ENCODE measurements around the gene WNK1. TPM values are rescaled to one million over a fixed set of nuclear protein-coding genes. Genes with fewer than 3 reads are reported as not detected.
A peak's percentile ranks its signal among the peaks of the same experiment; 100 is the strongest.
"Not testable (repeated sequence)": the region's sequence is repeated elsewhere in the genome, so short reads cannot be mapped to it uniquely, and the experiment has no call there.

The WNK1 gene
- total and polyA plus RNA-seq, 2 experiments from 2014 or later: 110 to 145 TPM

GRCh38 chr12:765840-766239 is 13.5 kb downstream of the WNK1 start:
- Histone ChIP-seq H3K4me3 (no peak overlapping the region), H3K4me1 (ENCODE audit: low read depth) (peaks cover 8% of the 10 kb centered on the region), H3K27me3 (no peaks in the 10 kb centered on the region), H3K36me3 (peaks cover 7% of the 10 kb centered on the region), H3K9me3 (ENCODE audit: low read depth) (no peaks in the 10 kb centered on the region), H3K27ac (no peak overlapping the region)
- no peak for DNase-seq (ENCODE audit: low read depth in 1 of 2, low spot score in 1 of 2)
- no peak for TF ChIP-seq CTCF (IDR thresholded peaks at IDR 0.05; ENCODE audit: low read depth, low read length)

- H3K27me3 ChIP-seq: no peaks in the 10 kb centered on the region
- no peak for TF ChIP-seq CTCF (IDR thresholded peaks at IDR 0.05; ENCODE audit: low read depth, low read length)
- H3K4me1 ChIP-seq (ENCODE audit: low read depth): peaks cover 13% of the 10 kb centered on the region
Observed at GRCh38 chr12:768434-768833, 16.1 kb downstream of the WNK1 start.

GRCh38 chr12:770479-770878 is 18.1 kb downstream of the WNK1 start:
- no peaks in the 10 kb centered on the region for H3K9me3 ChIP-seq (ENCODE audit: low read depth)
- peaks cover 33% of the 10 kb centered on the region for H3K4me1 ChIP-seq (ENCODE audit: low read depth)
- no peak overlapping the region for H3K4me3 ChIP-seq
- H3K36me3 ChIP-seq: no peaks in the 10 kb centered on the region
- TF ChIP-seq CTCF (IDR thresholded peaks at IDR 0.05; ENCODE audit: low read depth, low read length): no peak
- H3K27ac ChIP-seq: no peak overlapping the region
- no peak for DNase-seq (ENCODE audit: low read depth in 1 of 2, low spot score in 1 of 2)
- no peaks in the 10 kb centered on the region for H3K27me3 ChIP-seq

More at GRCh38 chr12:768434-768833, 16.1 kb downstream of the WNK1 start:
- Histone ChIP-seq H3K4me3 (no peak overlapping the region), H3K36me3 (no peaks in the 10 kb centered on the region), H3K27ac (no peak overlapping the region), H3K9me3 (ENCODE audit: low read depth) (no peaks in the 10 kb centered on the region)
- DNase-seq (ENCODE audit: low read depth in 1 of 2, low spot score in 1 of 2): no peak

DNA sequence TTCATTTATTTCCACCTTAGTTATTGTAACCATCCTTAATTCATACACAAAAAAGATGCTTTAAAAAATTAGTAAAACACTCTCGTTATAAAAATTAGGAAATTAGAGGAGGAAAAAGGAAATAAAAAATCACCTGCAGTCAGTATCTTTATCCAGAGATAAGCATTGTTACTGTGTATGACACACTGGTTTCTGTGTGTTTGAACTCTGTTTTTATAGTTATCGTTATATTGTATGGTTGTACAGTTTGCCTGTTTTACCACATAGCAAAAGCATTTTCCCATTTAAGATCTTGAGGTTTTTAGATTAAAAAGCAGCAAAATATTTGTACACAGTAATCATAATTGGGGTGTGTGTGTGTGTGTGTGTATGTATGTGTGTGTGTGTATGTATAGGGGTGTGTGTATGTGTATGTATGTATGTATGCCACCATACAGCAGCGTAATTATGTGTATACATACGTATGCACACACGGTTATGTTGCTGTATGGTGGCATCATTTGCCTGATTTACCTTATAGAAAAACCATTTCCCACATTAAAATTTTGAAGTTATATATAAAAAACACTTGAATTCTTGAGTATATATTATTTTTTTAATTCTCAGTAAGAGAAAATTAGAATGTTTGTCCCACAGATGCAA is 19.8 kb downstream of the WNK1 start:
- no peak for TF ChIP-seq CTCF (IDR thresholded peaks at IDR 0.05; ENCODE audit: low read depth, low read length)
- no peak overlapping the region for H3K4me3 ChIP-seq
- peak overlapping the region; percentile 92 for H3K27ac ChIP-seq
- no peaks in the 10 kb centered on the region for H3K36me3 ChIP-seq
- H3K9me3 ChIP-seq (ENCODE audit: low read depth): no peaks in the 10 kb centered on the region
- H3K27me3 ChIP-seq: no peaks in the 10 kb centered on the region
- DNase-seq (ENCODE audit: low read depth in 1 of 2, low spot score in 1 of 2): no peak
- peaks cover 35% of the 10 kb centered on the region for H3K4me1 ChIP-seq (ENCODE audit: low read depth)

DNA sequence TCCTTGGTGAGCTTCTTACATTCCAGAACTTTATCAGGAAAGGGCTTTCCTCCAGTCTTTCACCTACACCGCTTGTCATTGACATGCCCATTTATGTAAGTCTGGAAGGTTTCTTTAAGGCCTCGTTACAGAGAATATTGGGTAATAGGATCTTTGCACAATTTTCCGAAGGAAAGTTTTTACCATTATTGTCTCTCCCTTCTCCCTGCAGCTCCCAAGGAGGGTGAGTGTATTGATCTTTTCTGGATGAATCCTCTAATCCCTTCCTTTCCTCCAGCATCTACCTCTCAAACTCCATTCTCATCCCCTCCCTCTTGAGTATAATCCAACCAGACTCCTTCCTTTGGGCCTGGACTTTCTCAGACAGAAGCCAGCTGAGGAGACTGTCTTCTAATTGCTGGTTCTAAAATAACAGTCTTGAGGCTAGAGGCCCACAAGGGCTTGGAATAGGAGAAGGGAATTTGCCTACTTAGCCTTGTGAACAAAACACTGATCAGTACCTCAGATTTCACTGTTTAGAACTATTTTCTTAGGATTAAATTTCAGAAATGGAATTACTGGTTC is 21.8 kb downstream of the WNK1 start:
- TF ChIP-seq CTCF (IDR thresholded peaks at IDR 0.05; ENCODE audit: low read depth, low read length): no peak
- H3K36me3 ChIP-seq: no peaks in the 10 kb centered on the region
- no peak overlapping the region for H3K4me3 ChIP-seq
- H3K27ac ChIP-seq: peak overlapping the region; percentile 92
- DNase-seq (ENCODE audit: low read depth in 1 of 2, low spot score in 1 of 2): peak; percentile 47 to 53
- H3K27me3 ChIP-seq: no peaks in the 10 kb centered on the region
- H3K9me3 ChIP-seq (ENCODE audit: low read depth): no peaks in the 10 kb centered on the region
- peaks cover 30% of the 10 kb centered on the region for H3K4me1 ChIP-seq (ENCODE audit: low read depth)

DNA sequence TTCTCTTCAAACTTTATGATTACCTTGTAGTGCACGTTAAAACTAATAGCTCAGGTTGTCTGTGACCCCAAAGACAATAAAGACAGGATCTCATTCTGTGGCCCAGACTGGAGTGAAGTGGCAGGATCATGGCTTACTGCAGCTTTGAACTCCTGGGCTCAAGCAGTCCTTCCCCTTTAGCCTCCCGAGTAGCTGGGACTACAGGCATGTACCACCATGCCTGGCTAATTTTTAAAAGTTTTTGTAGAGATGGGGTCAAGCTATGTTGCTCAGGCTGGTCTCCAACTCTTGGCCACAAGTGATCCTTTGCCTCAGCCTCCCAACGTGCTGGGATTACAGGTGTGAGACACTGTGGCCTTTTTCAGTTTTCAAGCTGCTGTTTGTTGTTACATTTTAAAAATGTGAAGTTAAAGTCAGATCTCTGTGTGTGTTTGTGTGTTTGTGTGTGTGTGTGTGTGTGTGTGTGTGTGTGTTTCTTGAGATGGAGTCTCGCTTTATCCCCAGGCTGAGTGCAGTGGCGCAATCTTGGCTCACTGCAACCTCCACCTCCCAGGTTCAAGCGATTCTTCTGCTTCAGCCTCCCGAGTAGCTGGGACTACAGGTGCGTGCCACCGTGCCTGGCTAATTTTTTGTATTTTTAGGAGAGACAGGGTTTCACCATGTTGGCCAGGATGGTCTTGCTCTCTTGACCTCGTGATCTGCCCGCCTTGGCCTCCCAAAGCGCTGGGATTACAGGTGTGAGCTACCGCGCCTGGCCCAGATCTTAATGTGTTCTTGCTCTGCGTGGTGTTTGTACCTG is 23.8 kb downstream of the WNK1 start:
- H3K4me3 ChIP-seq; DNase-seq (ENCODE audit: low read depth in 1 of 2, low spot score in 1 of 2): not testable (repeated sequence)
- peak overlapping the region; percentile 92 for H3K27ac ChIP-seq

GRCh38 chr12:776772-777373 is 24.5 kb downstream of the WNK1 start:
- not testable (repeated sequence) for H3K27me3 ChIP-seq; H3K9me3 ChIP-seq (ENCODE audit: low read depth); H3K36me3 ChIP-seq; DNase-seq (ENCODE audit: low read depth in 1 of 2, low spot score in 1 of 2); H3K27ac ChIP-seq; H3K4me3 ChIP-seq
- H3K4me1 ChIP-seq (ENCODE audit: low read depth): peaks cover 47% of the 10 kb centered on the region

More for the DNA sequence above, 23.8 kb downstream of the WNK1 start:
- H3K4me1 ChIP-seq (ENCODE audit: low read depth): peaks cover 47% of the 10 kb centered on the region
- not testable (repeated sequence) for H3K36me3 ChIP-seq; H3K9me3 ChIP-seq (ENCODE audit: low read depth); H3K27me3 ChIP-seq

All from cardiac muscle cell (in vitro differentiated cells and primary cell).